DMS79 (cell line): ENCODE results near the gene FGGY.

Experiments used
- DNase-seq: peaks from one replicate; lab custom pipeline; 2025; lab: John Stamatoyannopoulos, UW

FGGY gene

GRCh38 chr1:59388191-59388590, 91.3 kb downstream of the FGGY start:
- no peak for DNase-seq

- no peak for DNase-seq
These were observed 93.0 kb downstream of the FGGY start for GRCh38 chr1:59389847-59390246.

- DNase-seq = no peak
These were observed 93.4 kb downstream of the FGGY start for GRCh38 chr1:59390307-59390706.

- DNase-seq = no peak
These were observed 94.6 kb downstream of the FGGY start for GRCh38 chr1:59391212-59392179.

GRCh38 chr1:59393211-59394180, 96.6 kb downstream of the FGGY start:
- DNase-seq = no peak

GRCh38 chr1:59394706-59395425, 98.0 kb downstream of the FGGY start:
- no peak for DNase-seq

- DNase-seq = no peak
These were observed 99.5 kb downstream of the FGGY start for GRCh38 chr1:59396387-59396786.

- no peak for DNase-seq
These were observed 100.4 kb downstream of the FGGY start for GRCh38 chr1:59397139-59397858.

- DNase-seq = no peak
These were observed 102.7 kb downstream of the FGGY start for GRCh38 chr1:59399642-59400041.

GRCh38 chr1:59401581-59401980, 104.7 kb downstream of the FGGY start:
- DNase-seq = no peak

GRCh38 chr1:59404796-59405195, 107.9 kb downstream of the FGGY start:
- DNase-seq = no peak

- DNase-seq = no peak
These were observed 109.7 kb downstream of the FGGY start for GRCh38 chr1:59406437-59407164.

- no peak for DNase-seq
These were observed 111.8 kb downstream of the FGGY start for GRCh38 chr1:59408608-59409240.

- DNase-seq = no peak
These were observed 112.7 kb downstream of the FGGY start for GRCh38 chr1:59409549-59409948.

GRCh38 chr1:59409986-59410385, 113.1 kb downstream of the FGGY start:
- no peak for DNase-seq

- DNase-seq = no peak
These were observed 113.6 kb downstream of the FGGY start for GRCh38 chr1:59410457-59410856.

GRCh38 chr1:59411147-59411546, 114.3 kb downstream of the FGGY start:
- DNase-seq = no peak

- no peak for DNase-seq
These were observed 115.9 kb downstream of the FGGY start for GRCh38 chr1:59412718-59413326.

GRCh38 chr1:59413327-59413720, 116.4 kb downstream of the FGGY start:
- DNase-seq = no peak
